NCI-H1417 treated with DMSO at 0.1 percent for 48 hours (cell line): ENCODE measurements around the gene MMS19.

Experiments used
- DNase-seq: peaks from one replicate; lab custom pipeline; 2025; lab: John Stamatoyannopoulos, UW

The MMS19 gene

DNA sequence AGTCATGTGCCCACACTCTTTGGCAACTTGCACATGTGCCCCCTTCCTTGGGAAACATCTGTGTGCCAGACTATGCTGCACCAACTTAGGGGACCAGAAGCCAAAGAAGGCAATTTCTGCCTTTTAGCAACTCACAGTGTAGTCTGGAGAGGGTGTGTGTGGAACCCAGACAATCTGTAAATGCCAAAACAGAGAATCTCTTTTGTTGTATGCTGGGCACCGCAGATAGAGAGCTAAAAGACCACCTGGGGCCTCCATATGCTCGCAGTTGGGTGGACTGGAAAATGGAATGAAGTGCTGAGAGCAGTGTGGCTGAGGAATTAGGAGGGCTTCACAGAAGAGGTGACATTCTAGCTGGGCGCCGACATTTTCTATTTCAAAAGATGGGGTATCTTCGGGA, 26.9 kb upstream of the MMS19 start:
- DNase-seq, result no peak

DNA sequence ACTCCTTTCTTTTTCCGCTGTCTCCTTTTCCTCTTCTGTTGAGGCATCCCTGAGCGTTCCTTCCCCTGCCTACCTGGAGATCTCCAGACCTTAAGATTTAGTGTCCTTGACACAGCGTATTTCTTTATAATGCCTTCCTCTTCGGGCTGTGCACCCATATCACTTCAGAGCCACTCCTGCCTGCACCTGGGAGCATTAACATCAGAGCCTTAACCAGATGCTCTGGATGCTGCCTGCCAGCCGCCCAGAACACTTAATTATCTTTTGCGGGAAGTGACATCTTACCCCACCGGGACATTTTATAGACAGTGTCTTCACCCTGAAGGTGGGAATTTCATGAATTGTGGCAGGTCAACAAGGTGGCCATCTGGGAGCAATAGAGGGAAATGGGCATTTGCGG, 24.7 kb upstream of the MMS19 start:
- no peak for DNase-seq

DNA sequence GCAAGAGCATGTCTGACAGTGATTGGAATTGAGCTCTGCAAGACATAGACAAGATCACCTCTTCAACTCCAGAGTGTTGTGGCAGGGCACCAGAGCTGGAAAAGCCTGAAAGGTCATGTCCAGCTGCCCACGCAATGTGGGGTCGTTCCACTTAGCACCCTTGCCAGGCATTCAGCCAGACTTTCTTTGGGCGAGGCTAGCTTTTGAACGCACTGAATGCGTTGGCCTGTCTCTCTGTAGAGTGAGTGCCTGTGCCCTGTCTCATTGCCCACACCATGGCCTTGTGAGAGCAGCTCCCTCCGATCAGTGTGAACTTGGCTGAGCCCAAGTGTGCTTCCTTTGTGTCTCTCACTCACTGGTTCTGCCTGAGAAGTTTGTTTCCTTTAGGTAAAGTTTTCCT, 23.8 kb upstream of the MMS19 start:
- no peak for DNase-seq

GRCh38 chr10:97520978-97521761, 22.9 kb upstream of the MMS19 start:
- no peak for DNase-seq

DNA sequence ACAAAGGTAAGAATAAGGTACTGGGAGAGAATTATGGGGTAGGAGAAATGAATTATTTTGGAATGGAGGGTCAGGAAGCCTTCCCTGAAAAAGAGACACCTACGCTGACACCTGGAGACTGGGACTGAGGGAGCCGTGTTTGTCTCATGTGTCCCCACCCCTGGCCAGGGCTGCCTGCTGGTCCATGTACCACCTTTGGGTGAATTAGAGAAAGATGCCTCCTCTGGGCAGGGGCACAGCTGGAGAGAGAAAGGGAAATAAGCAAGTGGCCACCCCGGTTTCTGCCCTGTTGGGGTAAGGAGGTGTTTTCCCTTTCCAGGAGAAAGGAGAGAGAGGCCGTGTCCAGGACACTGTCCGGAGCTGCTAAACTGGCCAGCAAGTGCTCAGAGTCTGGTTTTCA, 22.3 kb upstream of the MMS19 start:
- DNase-seq, result no peak

- no peak for DNase-seq
Observed at GRCh38 chr10:97519342-97519741, 21.1 kb upstream of the MMS19 start.

GRCh38 chr10:97518301-97519043, 20.2 kb upstream of the MMS19 start:
- no peak for DNase-seq

GRCh38 chr10:97517778-97518300, 19.6 kb upstream of the MMS19 start:
- no peak for DNase-seq

GRCh38 chr10:97517096-97517750, 19.0 kb upstream of the MMS19 start:
- DNase-seq, result no peak

DNA sequence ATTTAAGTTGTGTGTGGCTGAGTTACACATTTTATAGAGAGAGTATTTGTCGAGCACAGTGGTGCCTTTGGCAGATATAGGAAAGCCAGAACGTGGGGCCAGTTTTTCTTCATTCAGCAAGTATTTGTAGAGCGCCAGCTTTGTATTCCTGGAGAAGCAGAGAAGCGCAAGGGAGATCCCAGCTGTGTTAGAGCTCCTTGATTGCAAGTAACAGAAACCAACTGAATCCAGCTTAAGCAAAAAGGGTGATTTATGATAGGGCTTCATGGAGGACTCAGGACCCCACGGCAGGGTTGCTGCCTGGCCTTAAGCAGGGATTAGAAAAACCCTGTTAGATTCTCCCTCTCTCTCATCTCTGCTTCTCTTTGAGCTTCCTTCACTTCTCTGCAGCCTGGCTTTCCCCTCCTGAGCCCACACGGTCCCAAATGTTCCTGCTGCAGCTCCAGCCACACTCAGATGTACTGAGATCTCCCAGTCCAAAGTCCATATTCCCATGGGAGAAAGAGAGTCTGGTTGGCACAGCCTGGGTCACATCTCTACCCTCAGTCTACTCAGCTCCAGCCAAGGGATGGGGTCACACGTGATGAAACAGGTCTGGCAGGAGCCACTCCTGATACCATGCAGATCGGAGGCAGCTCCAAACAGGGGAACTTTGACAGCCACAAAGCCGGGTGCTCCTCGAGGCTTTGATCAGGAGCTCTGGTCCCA, 17.2 kb upstream of the MMS19 start:
- DNase-seq, result no peak

DNA sequence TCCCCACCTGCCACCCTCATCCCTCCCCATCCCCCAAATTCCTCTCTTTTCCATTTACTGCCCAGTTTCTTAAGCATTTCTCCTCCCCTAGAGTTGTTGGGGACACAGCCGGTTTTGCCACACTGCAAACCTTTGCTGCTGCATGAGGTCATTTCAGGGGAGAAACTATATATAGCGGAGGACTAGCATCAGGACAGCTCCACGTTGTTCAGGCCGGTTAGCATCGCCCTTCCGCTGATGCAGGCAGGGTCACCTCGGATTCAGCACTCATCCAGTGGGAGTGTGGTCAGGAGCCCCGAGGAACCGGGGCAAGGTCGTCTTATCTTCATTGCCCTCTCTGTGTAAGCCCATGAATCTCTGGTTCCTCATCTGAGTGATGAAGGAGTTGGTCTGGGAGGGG, 16.1 kb upstream of the MMS19 start:
- no peak for DNase-seq

GRCh38 chr10:97512993-97513392, 14.8 kb upstream of the MMS19 start:
- DNase-seq, result no peak

GRCh38 chr10:97511711-97512440, 13.7 kb upstream of the MMS19 start:
- DNase-seq, result no peak

DNA sequence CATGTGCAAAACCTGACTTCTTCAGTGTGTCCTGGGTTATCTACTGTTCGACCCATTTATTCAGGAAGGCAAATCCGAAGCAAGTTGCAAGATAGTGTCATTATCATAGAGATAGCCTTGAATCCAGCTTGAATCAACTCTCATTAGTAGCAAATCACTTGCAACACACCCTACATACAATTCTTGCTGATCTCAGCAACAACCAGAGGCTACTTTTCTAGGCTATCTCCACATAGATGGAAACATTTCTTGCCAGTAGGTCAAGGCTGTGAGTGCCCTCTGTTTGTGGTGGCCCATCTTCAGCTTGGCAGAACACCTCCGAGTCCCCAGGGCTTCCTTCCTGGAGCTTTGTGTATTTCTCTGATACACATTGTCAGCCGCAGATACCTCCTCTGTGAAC, 12.5 kb upstream of the MMS19 start:
- no peak for DNase-seq

DNA sequence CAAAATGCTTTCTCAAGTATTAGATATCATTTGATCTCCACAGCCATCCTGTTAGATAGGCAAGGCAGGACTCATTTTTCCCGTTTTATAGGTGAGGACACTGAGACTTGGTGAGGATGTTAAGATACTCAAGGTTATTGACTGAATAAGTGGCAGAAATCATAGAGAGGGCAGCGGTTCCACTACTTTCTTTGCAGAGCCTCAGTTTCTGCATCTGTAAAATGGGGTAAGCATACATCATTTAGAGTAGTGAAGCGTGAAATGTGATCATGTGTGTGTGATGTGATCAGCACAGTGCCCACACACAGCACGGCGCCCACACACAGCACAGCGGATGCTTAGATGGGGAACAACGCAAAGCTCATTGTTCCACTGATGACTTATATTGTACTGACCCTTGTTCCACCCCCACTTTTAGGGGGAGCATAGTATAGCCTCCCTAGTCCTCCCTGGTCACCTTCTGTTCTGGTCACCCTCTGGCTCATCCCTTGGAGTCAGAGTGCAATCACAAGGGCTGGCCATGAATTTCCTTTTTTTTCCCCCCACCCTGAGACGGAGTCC, 11.0 kb upstream of the MMS19 start:
- no peak for DNase-seq

- DNase-seq, result no peak
Observed at GRCh38 chr10:97508342-97508741, 10.1 kb upstream of the MMS19 start.

DNA sequence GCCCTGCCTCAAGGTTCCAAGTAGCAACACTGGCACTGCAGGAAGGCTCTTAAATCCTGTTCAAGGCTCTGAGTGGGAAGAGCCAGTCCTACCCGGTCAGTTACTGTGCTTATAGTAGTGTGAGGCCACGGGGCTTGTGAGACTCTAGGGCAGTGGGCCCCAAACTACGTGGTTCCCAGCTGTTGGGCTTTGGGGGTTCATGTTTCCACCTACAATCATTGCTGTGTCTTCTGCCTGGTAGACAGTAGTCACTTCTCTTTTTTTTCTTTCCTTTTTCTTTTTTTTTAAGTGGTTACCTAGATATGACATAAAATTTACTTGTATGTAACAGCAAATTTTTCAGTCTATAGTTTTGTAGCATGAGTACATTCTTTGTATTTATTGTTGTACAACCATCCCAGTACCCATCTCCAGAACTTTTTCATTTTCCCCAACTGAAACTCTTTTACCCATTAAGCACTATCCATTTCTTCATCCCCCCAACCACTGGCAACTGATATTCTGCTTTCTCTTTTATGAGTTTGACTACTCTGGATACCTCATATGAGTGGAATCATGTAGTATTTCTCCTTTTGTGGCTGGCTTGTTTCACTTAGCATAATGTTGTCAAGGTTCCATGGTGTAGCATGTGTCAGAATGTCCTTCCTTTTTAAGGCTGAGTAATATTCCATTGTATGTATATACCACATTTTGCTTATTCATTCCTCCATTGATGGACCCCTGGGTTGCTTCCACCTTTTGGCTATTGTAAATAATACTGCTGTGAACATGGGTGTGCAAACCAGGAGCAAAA, 8.2 kb upstream of the MMS19 start:
- no peak for DNase-seq

- no peak for DNase-seq
Observed at GRCh38 chr10:97505152-97505551, 6.9 kb upstream of the MMS19 start.

- no peak for DNase-seq
Observed at GRCh38 chr10:97503406-97503805, 5.2 kb upstream of the MMS19 start.

GRCh38 chr10:97502916-97503315, 4.7 kb upstream of the MMS19 start:
- no peak for DNase-seq

GRCh38 chr10:97500297-97500575, 2.0 kb upstream of the MMS19 start:
- DNase-seq, result no peak
